Measurements from ENCODE around the gene UMODL1. TPM values are rescaled to one million over a fixed set of nuclear protein-coding genes. Genes with fewer than 3 reads are reported as not detected.

UMODL1 gene
- total RNA-seq, 1 donor from 2014 or later: 0.19 TPM

DNA sequence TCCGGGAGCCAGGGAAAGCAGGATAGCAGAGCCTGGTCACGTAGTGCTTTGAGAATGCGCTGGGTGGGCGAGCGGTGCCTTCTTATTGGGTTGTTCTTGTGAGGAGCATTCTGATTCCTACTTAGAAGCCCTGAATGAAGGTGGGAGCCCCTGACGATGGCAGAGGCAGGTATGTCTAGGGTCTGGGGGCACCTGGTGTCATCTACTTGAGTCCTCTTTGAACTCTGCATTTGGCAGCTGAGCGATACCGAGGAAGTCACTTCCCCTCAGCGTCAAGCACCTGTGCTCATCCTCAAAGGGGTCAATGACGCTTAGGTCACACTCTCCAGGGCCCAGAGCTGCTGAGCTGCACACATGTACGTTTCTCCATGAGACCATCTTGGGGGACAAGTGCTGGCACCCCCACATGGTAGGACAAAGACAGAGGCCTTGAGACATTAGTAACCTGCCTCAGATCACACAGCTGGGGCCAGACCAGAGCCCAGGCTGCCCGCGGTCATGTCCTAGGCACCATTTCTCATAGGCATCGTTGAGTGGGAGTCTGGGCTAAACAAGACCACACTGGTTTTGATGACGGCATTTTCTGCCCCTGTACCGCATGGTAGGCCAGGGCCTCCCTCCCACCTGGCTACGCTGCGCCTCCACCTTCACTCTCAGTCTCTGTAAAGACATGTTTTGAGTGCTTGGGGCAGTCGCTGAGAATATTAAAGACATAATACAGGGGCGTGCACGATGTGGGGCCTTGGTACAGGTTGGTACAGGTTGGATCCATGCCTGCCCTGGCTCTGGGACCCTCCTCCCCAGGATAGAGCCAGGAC, 78.7 kb downstream of the UMODL1 start:
- TF ChIP-seq, protein P1, sequence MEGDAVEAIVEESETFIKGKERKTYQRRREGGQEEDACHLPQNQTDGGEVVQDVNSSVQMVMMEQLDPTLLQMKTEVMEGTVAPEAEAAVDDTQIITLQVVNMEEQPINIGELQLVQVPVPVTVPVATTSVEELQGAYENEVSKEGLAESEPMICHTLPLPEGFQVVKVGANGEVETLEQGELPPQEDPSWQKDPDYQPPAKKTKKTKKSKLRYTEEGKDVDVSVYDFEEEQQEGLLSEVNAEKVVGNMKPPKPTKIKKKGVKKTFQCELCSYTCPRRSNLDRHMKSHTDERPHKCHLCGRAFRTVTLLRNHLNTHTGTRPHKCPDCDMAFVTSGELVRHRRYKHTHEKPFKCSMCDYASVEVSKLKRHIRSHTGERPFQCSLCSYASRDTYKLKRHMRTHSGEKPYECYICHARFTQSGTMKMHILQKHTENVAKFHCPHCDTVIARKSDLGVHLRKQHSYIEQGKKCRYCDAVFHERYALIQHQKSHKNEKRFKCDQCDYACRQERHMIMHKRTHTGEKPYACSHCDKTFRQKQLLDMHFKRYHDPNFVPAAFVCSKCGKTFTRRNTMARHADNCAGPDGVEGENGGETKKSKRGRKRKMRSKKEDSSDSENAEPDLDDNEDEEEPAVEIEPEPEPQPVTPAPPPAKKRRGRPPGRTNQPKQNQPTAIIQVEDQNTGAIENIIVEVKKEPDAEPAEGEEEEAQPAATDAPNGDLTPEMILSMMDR (IDR thresholded peaks at IDR 0.05; ENCODE audit: unreplicated experiment): no peak
- no peaks in the 10 kb centered on the region for H3K36me3 Mint-ChIP-seq (ENCODE audit: insufficient read depth)
- DNase-seq (ENCODE audit: low spot score, unreplicated experiment): no peak
- no peaks in the 10 kb centered on the region for H3K9me3 Mint-ChIP-seq (ENCODE audit: low read depth)
- H3K27ac Mint-ChIP-seq: no peak overlapping the region
- peaks cover 21% of the 10 kb centered on the region for H3K27me3 Mint-ChIP-seq
- peaks cover 15% of the 10 kb centered on the region for H3K4me1 Mint-ChIP-seq (ENCODE audit: low read depth)
- no peak overlapping the region for H3K4me3 Mint-ChIP-seq (ENCODE audit: low read depth)

DNA sequence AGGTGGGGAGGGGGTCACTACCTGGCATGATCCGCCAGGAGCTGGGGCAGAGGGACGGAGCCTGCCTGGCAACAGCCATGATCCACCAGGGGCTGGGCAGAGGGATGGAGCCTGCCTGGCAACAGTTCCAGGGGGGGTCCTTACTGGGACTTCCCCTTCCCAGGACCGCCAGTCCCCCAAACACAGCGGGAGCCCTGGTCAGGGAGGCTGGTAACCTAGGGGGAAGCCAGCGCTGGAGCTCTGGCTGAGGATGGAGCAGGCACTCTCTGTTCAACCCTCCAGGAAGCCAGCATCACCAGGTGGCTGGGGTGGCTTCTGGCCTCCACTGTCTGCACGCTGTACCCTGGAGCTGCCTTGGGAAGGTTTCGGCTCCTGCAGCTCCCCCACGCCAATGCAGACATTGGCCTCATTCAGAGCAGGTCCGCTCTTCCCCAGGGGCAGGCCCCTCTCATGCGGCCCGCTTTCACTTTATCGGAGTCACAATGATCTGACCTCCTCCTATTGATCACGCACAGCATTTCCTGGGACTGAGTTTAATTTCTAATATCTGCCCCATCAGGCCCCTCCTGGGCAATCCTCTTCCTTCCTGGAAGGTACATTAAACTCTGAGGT, 79.5 kb downstream of the UMODL1 start:
- H3K9me3 Mint-ChIP-seq (ENCODE audit: low read depth): no peaks in the 10 kb centered on the region
- H3K27ac Mint-ChIP-seq: no peak overlapping the region
- H3K4me1 Mint-ChIP-seq (ENCODE audit: low read depth): peaks cover 18% of the 10 kb centered on the region
- H3K4me3 Mint-ChIP-seq (ENCODE audit: low read depth): no peak overlapping the region
- H3K27me3 Mint-ChIP-seq: peaks cover 21% of the 10 kb centered on the region
- H3K36me3 Mint-ChIP-seq (ENCODE audit: insufficient read depth): no peaks in the 10 kb centered on the region
- DNase-seq (ENCODE audit: low spot score, unreplicated experiment): no peak
- TF ChIP-seq, protein P1 (IDR thresholded peaks at IDR 0.05; ENCODE audit: unreplicated experiment): no peak

DNA sequence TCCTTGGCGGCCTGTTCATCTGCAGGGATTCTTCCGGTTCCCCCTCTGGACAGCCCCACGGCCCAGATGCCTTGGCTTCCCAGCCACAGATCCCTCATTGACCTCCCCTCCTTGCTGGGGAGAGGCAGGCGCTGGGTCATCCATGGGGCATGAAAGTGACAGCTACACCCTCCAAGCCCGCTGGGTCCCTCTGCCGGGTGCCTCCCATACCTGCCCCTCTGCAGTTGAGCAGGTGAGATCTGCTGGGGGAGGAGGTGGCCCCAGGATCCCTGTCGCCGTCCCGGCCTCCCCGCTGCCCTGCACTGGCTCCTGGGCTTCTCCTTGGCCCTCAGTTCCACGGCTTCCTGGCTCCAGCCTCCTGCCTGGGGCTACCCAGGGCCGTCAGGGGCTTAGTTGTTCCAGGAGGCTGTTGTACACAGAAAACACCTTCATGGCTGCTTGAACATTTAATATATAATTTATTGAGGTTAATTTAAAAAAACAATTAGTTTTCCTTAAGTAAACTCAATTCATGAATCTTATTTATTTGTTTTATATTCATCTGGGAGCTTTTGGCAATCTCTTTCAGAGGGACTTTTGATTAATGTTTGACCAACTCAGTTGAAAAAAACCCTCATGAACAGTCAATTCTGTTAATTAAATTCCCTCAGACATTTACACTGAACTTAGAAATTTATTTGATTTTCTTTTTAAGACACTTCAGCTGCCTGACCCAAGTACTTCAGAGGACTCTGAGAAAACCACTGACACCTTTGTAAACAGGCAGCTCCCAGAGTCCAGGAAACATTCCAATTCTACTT, 80.2 kb downstream of the UMODL1 start:
- Mint-ChIP-seq H3K4me1 (ENCODE audit: low read depth) (peaks cover 17% of the 10 kb centered on the region), H3K27ac (no peak overlapping the region), H3K36me3 (ENCODE audit: insufficient read depth) (no peaks in the 10 kb centered on the region), H3K27me3 (peaks cover 21% of the 10 kb centered on the region), H3K9me3 (ENCODE audit: low read depth) (no peaks in the 10 kb centered on the region), H3K4me3 (ENCODE audit: low read depth) (no peak overlapping the region)
- TF ChIP-seq, protein P1 (IDR thresholded peaks at IDR 0.05; ENCODE audit: unreplicated experiment): no peak
- no peak for DNase-seq (ENCODE audit: low spot score, unreplicated experiment)

DNA sequence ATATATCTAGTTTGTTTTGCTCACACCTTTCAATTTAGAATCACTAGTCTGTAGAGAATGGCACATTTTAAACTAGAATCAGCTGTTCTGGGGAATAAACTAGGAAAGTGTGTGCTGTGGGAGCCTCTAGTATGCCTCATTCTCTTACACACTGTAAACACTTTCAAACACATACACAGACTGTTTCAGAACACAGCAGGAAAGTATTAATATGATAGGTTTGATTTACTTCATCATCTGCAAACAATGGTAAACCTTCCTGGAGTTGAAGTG, 80.8 kb downstream of the UMODL1 start:
- Mint-ChIP-seq H3K9me3 (ENCODE audit: low read depth) (no peaks in the 10 kb centered on the region), H3K27me3 (peaks cover 21% of the 10 kb centered on the region), H3K27ac (no peak overlapping the region), H3K4me3 (ENCODE audit: low read depth) (no peak overlapping the region), H3K36me3 (ENCODE audit: insufficient read depth) (no peaks in the 10 kb centered on the region), H3K4me1 (ENCODE audit: low read depth) (peaks cover 17% of the 10 kb centered on the region)
- no peak for DNase-seq (ENCODE audit: low spot score, unreplicated experiment)
- TF ChIP-seq, protein P1 (IDR thresholded peaks at IDR 0.05; ENCODE audit: unreplicated experiment): no peak

DNA sequence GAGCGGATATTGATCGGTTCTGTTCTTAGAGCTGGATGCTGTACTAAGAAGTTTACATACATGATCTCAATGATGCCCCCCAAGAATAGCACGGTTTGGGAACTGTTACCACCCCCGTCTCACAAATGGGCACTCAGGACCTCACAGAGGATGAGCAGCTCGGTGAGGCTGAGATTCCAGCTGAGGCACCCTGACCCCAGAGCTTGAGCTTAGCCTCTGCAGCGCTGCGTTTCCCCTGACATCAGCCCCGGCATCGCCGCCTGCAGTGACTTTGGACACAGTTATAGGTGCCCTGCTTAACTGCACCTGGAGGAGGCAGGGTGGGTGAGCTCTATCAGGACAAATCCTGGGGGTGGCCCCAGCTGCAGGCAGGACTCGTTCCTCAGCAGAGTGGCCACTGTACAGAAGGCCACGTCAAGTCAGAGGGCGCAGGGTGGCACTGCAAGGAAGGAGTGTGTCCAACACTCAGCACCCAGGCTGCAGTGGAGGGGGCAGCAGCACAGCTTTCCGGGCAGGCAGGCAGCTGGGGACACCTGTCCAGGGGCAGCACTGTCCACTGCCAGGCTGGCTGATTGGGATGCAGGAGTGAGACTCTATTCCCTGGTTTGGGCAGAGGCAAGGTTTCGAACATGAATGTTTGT, 82.0 kb downstream of the UMODL1 start:
- Mint-ChIP-seq H3K27ac (no peak overlapping the region), H3K4me3 (ENCODE audit: low read depth) (no peak overlapping the region), H3K36me3 (ENCODE audit: insufficient read depth) (no peaks in the 10 kb centered on the region), H3K4me1 (ENCODE audit: low read depth) (peaks cover 17% of the 10 kb centered on the region), H3K27me3 (peaks cover 16% of the 10 kb centered on the region), H3K9me3 (ENCODE audit: low read depth) (no peaks in the 10 kb centered on the region)
- no peak for DNase-seq (ENCODE audit: low spot score, unreplicated experiment)
- TF ChIP-seq, protein P1 (IDR thresholded peaks at IDR 0.05; ENCODE audit: unreplicated experiment): no peak
